NCI-H187 (cell line): ENCODE results near the gene DLG2.
"Not testable (repeated sequence)": the region's sequence is repeated elsewhere in the genome, so short reads cannot be mapped to it uniquely, and the experiment has no call there.

ENCODE experiments used
- DNase-seq, 2 experiments: peaks; one replicate each; lab custom pipeline; 2025; lab: John Stamatoyannopoulos, UW

DLG2 gene

GRCh38 chr11:84372381-84372950 is 1254.7 kb downstream of the DLG2 start:
- no peak for DNase-seq

GRCh38 chr11:84358034-84358433 is 1269.1 kb downstream of the DLG2 start:
- DNase-seq, result no peak

- no peak for DNase-seq
Observed at GRCh38 chr11:84355911-84356310, 1271.2 kb downstream of the DLG2 start.

- no peak for DNase-seq
Observed at GRCh38 chr11:84345597-84345996, 1281.5 kb downstream of the DLG2 start.

GRCh38 chr11:84345027-84345426 is 1282.1 kb downstream of the DLG2 start:
- no peak for DNase-seq

- DNase-seq, result no peak
Observed at GRCh38 chr11:84339796-84340195, 1287.3 kb downstream of the DLG2 start.

- no peak for DNase-seq
Observed at GRCh38 chr11:84333221-84333620, 1293.9 kb downstream of the DLG2 start.

- DNase-seq, result no peak
Observed at GRCh38 chr11:84322211-84322610, 1304.9 kb downstream of the DLG2 start.

- DNase-seq, result no peak
Observed at GRCh38 chr11:84319863-84320262, 1307.3 kb downstream of the DLG2 start.

- DNase-seq, result no peak
Observed at GRCh38 chr11:84316866-84317555, 1310.1 kb downstream of the DLG2 start.

- no peak for DNase-seq
Observed at GRCh38 chr11:84313830-84314359, 1313.2 kb downstream of the DLG2 start.

GRCh38 chr11:84310268-84310667 is 1316.9 kb downstream of the DLG2 start:
- DNase-seq, result no peak

- DNase-seq, result not testable (repeated sequence)
Observed at GRCh38 chr11:84308491-84308890, 1318.7 kb downstream of the DLG2 start.

- DNase-seq, result no peak
Observed at GRCh38 chr11:84300092-84300491, 1327.1 kb downstream of the DLG2 start.

- no peak for DNase-seq
Observed at GRCh38 chr11:84297570-84297969, 1329.6 kb downstream of the DLG2 start.

- DNase-seq, result no peak
Observed at GRCh38 chr11:84295815-84296214, 1331.3 kb downstream of the DLG2 start.

- DNase-seq, result no peak
Observed at GRCh38 chr11:84292955-84293354, 1334.2 kb downstream of the DLG2 start.

GRCh38 chr11:84292006-84292405 is 1335.1 kb downstream of the DLG2 start:
- no peak for DNase-seq

- no peak for DNase-seq
Observed at GRCh38 chr11:84290647-84291046, 1336.5 kb downstream of the DLG2 start.

GRCh38 chr11:84289381-84289906 is 1337.7 kb downstream of the DLG2 start:
- DNase-seq, result no peak

- no peak for DNase-seq
Observed at GRCh38 chr11:84273541-84273940, 1353.6 kb downstream of the DLG2 start.

- no peak for DNase-seq
Observed at GRCh38 chr11:84270466-84270865, 1356.7 kb downstream of the DLG2 start.

GRCh38 chr11:84264066-84264465 is 1363.1 kb downstream of the DLG2 start:
- no peak for DNase-seq
